K562 (cell line): ENCODE data around the gene NTN3. TPM values are rescaled to one million over a fixed set of nuclear protein-coding genes. Genes with fewer than 3 reads are reported as not detected.

Experiments
- ATAC-seq: fragments of 200-7000 bp; cut with Tn5 transposase; 3 replicates; pipeline ENCODE4 v1.9.1; 2020; ENCODE audit warnings: moderate library complexity
- BruUV-seq: library from RNA; stranded (reverse); fragments of 400-500 nt; replicated peaks from 2 replicates; lab custom pipeline; 2021; lab: Mats Ljungman, UMichigan
- CTCF ChIA-PET: fragments of 300-600 bp; formaldehyde crosslinking; extraction: SDS; loops from one replicate; lab custom pipeline; 2021; ENCODE audit warnings: low intra/inter-chr PET ratio; lab: Yijun Ruan, JAX
- POLR2A ChIA-PET: fragments of 300-600, 350-650 bp; sonication (Branson Sonifier 250); formaldehyde crosslinking; extraction: SDS; loops from one replicate; lab custom pipeline; 2021; ENCODE audit warnings: antibody characterized with exemption, inconsistent platforms; lab: Yijun Ruan, JAX
- DNase-seq, 4 experiments: peaks; one replicate each; pipeline versions ENCODE4 v3.0.0 to v3.0.0-alpha.2; 2011 to 2018; ENCODE audit warnings: low spot score in 3 of 4, mixed read lengths in 3 of 4; ENCODE audit errors: extremely low read depth in 1 of 4
- FAIRE-seq: peaks from 2 replicates; lab custom pipeline; 2011; peaks lifted over from hg19 to GRCh38; lab: Jason Lieb, UNC
- H2AFZ ChIP-seq: 2 replicates; pipeline ENCODE4 v1.6.0; 2011; ENCODE audit warnings: low read depth, low read length, control low read depth, inconsistent platforms
- H3K27ac ChIP-seq: fragments of 200-600 bp; 3 replicates; pipeline ENCODE4 v1.8.0; 2011; ENCODE audit warnings: low read depth, mild to moderate bottlenecking, control low read depth, inconsistent platforms, low read length, moderate library complexity, mixed read lengths; ENCODE audit errors: extremely low read depth
- H3K27me3 ChIP-seq, 2 experiments: fragments of 300-600 bp in 1 of 2; 2 replicates in 1 of 2; 3 replicates in 1 of 2; pipeline versions ENCODE4 v1.6.0 to v1.8.0; 2011; ENCODE audit warnings: inconsistent platforms in 2 of 2, low read length in 2 of 2, mild to moderate bottlenecking in 1 of 2, mixed read lengths in 1 of 2, moderate library complexity in 1 of 2; ENCODE audit not compliant: control insufficient read depth in 2 of 2, insufficient read depth in 2 of 2
- H3K36me3 ChIP-seq: fragments of 300-600 bp; 3 replicates; pipeline ENCODE4 v1.8.0; 2011; ENCODE audit warnings: mild to moderate bottlenecking, low read length, inconsistent platforms; ENCODE audit not compliant: control insufficient read depth, insufficient read depth
- H3K4me1 ChIP-seq, 2 experiments: fragments of 200-600 bp in 1 of 2; replicated peaks in 1 of 2; 2 replicates in 1 of 2; 3 replicates in 1 of 2; pipeline versions ENCODE4 v1.5.1 to v1.8.0; 2011; ENCODE audit warnings: inconsistent platforms in 2 of 2, low read length in 2 of 2, mild to moderate bottlenecking in 1 of 2, mixed read lengths in 1 of 2, moderate library complexity in 1 of 2; ENCODE audit not compliant: control insufficient read depth in 2 of 2, insufficient read depth in 2 of 2
- H3K4me2 ChIP-seq: 2 replicates; pipeline ENCODE4 v1.6.1; 2011; ENCODE audit warnings: low read length, control low read depth, inconsistent platforms, mixed read lengths; ENCODE audit not compliant: insufficient read depth
- H3K4me3 ChIP-seq: fragments of 200-600 bp; sonication (generic), shearing (Covaris generic); 2 replicates; pipeline ENCODE4 v1.5.1; 2016; ENCODE audit warnings: control low read depth, inconsistent platforms
- H3K79me2 ChIP-seq: fragments of 200-600 bp; 3 replicates; pipeline ENCODE4 v1.8.0; 2011; ENCODE audit warnings: low read length, inconsistent platforms; ENCODE audit not compliant: control insufficient read depth, insufficient read depth
- H3K9ac ChIP-seq, 2 experiments: 2 replicates each; pipeline versions ENCODE4 v1.6.0 to v1.6.1; 2011; ENCODE audit warnings: low read depth in 2 of 2, low read length in 2 of 2, control low read depth in 1 of 2, inconsistent platforms in 1 of 2, mild to moderate bottlenecking in 1 of 2, mixed read lengths in 1 of 2; ENCODE audit not compliant: insufficient read depth in 1 of 2
- H3K9me1 ChIP-seq: one replicate; pipeline ENCODE4 v1.6.0; 2011; ENCODE audit warnings: inconsistent platforms, mild to moderate bottlenecking, low read length, moderate library complexity; ENCODE audit not compliant: control insufficient read depth, insufficient read depth
- H3K9me3 ChIP-seq: replicated peaks from 2 replicates; pipeline ENCODE4 v1.5.1; 2011; ENCODE audit warnings: low read depth, low read length, inconsistent platforms; ENCODE audit not compliant: control insufficient read depth, insufficient read depth
- H4K20me1 ChIP-seq: replicated peaks from 2 replicates; pipeline ENCODE4 v1.6.1; 2011; ENCODE audit warnings: low read length, inconsistent platforms, mixed read lengths; ENCODE audit not compliant: control insufficient read depth, insufficient read depth
- AFF1 ChIP-seq, 2 experiments: fragments of 450-650 bp; IDR thresholded peaks; 2 replicates each; pipeline ENCODE4 v1.6.1; 2018; ENCODE audit warnings: mild to moderate bottlenecking in 2 of 2, low read depth in 1 of 2; ENCODE audit not compliant: partially characterized antibody in 2 of 2
- CHCHD3 ChIP-seq: fragments of 250-450 bp; sonication (Bioruptor Pico); IDR thresholded peaks from 2 replicates; pipeline ENCODE4 v2.1.2; 2022; ENCODE audit warnings: mild to moderate bottlenecking
- CHD4 ChIP-seq: fragments of 200-600 bp; sonication (generic); IDR thresholded peaks from 3 replicates; pipeline ENCODE4 v1.6.1; 2012; ENCODE audit warnings: low read depth, mild to moderate bottlenecking, mixed read lengths, low read length, inconsistent platforms; ENCODE audit not compliant: insufficient read depth, insufficient replicate concordance, poor library complexity, severe bottlenecking
- GATAD2A ChIP-seq: fragments of 450-650 bp; IDR thresholded peaks from 2 replicates; pipeline ENCODE4 v1.6.1; 2017
- HNRNPH1 ChIP-seq: fragments of 200-400 bp; formaldehyde crosslinking; optimal IDR thresholded peaks from 2 replicates; pipeline ENCODE3; 2017; ENCODE audit warnings: low read depth, mild to moderate bottlenecking, low read length, moderate library complexity
- NFRKB ChIP-seq: fragments of 450-650 bp; IDR thresholded peaks from 2 replicates; pipeline ENCODE4 v1.6.1; 2016; ENCODE audit warnings: low read depth
- NR2F6 ChIP-seq: fragments of 450-650 bp; formaldehyde crosslinking; IDR thresholded peaks from 2 replicates; pipeline ENCODE4 v1.4.0; 2020; ENCODE audit warnings: mild to moderate bottlenecking
- POLR2G ChIP-seq: fragments of 200-400 bp; formaldehyde crosslinking; IDR thresholded peaks from 2 replicates; pipeline ENCODE4 v1.6.1; 2017; ENCODE audit warnings: low read depth, mild to moderate bottlenecking, antibody characterized with exemption, low read length, moderate library complexity
- RBFOX2 ChIP-seq: fragments of 200-400 bp; formaldehyde crosslinking; IDR thresholded peaks from 2 replicates; pipeline ENCODE4 v1.6.1; 2017; ENCODE audit warnings: low read depth, mild to moderate bottlenecking, low read length, moderate library complexity
- SIN3B ChIP-seq: fragments of 450-650 bp; IDR thresholded peaks from 2 replicates; pipeline ENCODE4 v1.6.1; 2017; ENCODE audit warnings: low read depth, mild to moderate bottlenecking, moderate library complexity
- SMAD2 ChIP-seq: fragments of 150-350 bp; IDR thresholded peaks from 2 replicates; pipeline ENCODE4 v1.6.1; 2014; ENCODE audit warnings: low read depth, mild to moderate bottlenecking, low read length
- SUPT5H ChIP-seq: fragments of 450-650 bp; IDR thresholded peaks from 2 replicates; pipeline ENCODE4 v1.6.1; 2016
- TAF1 ChIP-seq: IDR thresholded peaks from 2 replicates; pipeline ENCODE4 v1.6.1; 2011; ENCODE audit warnings: mild to moderate bottlenecking, low read length, moderate library complexity; ENCODE audit not compliant: insufficient read depth, control insufficient read depth, severe bottlenecking; ENCODE audit errors: extremely low read depth
- ZBTB17 ChIP-seq: fragments of 450-650 bp; formaldehyde crosslinking; IDR thresholded peaks from 2 replicates; pipeline ENCODE4 v1.4.0; 2020; ENCODE audit warnings: mild to moderate bottlenecking
- ZFP36 ChIP-seq: fragments of 150-350 bp; IDR thresholded peaks from 2 replicates; pipeline ENCODE4 v1.6.1; 2018; ENCODE audit warnings: low read length, low read depth; ENCODE audit not compliant: partially characterized antibody
- ZNF384 ChIP-seq: IDR thresholded peaks from 2 replicates; pipeline ENCODE4 v1.6.1; 2012; ENCODE audit warnings: low read depth, low read length, improper control_type of control experiment
- WGBS: fragments of 100-300 bp; shearing (Covaris generic); methylation state at CpG from one replicate; pipeline ENCODE4 v1.1.6; 2016; ENCODE audit warnings: low coverage, mixed read lengths; ENCODE audit not compliant: insufficient coverage; ENCODE audit errors: missing lambda C conversion rate; 5-methylcytosine and 5-hydroxymethylcytosine counted together
- in situ Hi-C: fragments of 300-500 bp; cut with MboI; formaldehyde crosslinking; loops from 4 replicates; pipeline ENCODE4 v1.15.0; 2018; ENCODE audit warnings: inconsistent platforms, mixed read lengths
- intact Hi-C: fragments of 100-400 bp; cut with micrococcal nuclease; formaldehyde crosslinking; loops from 2 replicates; pipeline ENCODE4 v1.14.2; 2022
- polyA plus RNA-seq, 8 experiments: library from polyadenylated mRNA; depleted of rRNA in 4 of 8; stranded (reverse) in 5 of 8; unstranded in 3 of 8; fragments of >200 nt; fragmentation: Nextera tagmentation in 2 of 8; fragmentation: Illumina TruSeq in 1 of 8; extraction: Ambion mirVana in 2 of 8; extraction: Trizol in 1 of 8; gene quantifications; 2 replicates each; pipeline versions ENCODE4 v1.2.1 to v1.2.3, GENCODE V29; 2011 to 2014; ENCODE audit warnings: inconsistent platforms in 1 of 8, missing spikeins in 1 of 8
- total RNA-seq, 7 experiments: library from RNA; depleted of rRNA in 6 of 7; stranded (reverse); fragments of >200 nt in 6 of 7; fragmentation: Illumina TruSeq in 2 of 7; extraction: Trizol in 2 of 7; gene quantifications; 2 replicates each; pipeline versions ENCODE4 v1.2.1 to v1.2.3, GENCODE V29; 2011 to 2021; ENCODE audit warnings: low replicate concordance in 1 of 7
- TF ChIP-seq, protein P1 (sequence below): fragments of 250-450 bp; sonication (Bioruptor Pico); IDR thresholded peaks from 2 replicates; pipeline ENCODE4 v1.4.0; 2020; ENCODE audit warnings: borderline replicate concordance

Gene NTN3
- total and polyA plus RNA-seq, 9 of the 15 experiments (the other 6 are each of a cell fraction or from before 2014, with no cell fraction given): not detected

DNA sequence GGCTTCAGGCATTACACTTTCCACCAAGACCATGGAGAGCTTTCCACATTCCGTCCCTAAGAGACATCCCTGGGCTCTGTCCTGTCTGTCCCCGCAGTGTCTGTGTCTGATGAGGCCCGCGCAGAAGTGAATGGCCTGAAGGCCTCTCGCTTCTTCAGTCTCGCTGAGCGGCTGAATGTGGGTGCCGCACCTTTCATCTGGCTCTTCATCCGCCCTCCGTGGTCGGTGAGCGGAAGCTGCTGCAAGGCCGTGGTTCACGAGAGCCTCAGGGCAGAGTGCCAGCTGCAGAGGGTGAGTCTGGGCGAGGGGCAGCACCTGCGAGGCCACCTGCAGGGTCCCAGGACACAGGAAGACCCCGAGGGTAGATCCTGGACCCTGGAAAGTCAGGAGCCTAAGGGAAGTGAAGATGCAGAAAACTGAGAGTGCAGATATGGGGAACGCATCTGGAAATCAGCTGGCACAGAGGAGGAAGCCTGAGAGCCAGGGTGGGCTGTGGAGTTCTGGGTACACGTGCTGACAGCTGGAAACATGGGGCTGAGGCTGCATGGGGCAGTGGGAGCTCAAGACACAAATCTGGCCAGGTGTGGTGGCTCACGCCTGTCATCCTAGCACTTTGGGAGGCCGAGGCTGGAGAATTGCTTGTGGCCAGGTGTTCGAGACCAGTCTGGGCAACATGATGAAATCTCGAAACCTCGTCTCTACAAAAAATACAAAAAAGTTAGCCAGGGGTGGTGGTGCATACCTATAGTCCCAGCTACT, 33.9 kb upstream of the NTN3 start:
- WGBS: 95% methylated on average over 16 of the region's 24 CpGs
- no peaks in the 10 kb centered on the region for H3K9me1 ChIP-seq
- no peak overlapping the region for H3K4me3 ChIP-seq
- intact Hi-C loops (no loop called here), in situ Hi-C loops (no loop called here)
- H2AFZ ChIP-seq: no peak overlapping the region
- no peaks in the 10 kb centered on the region; the same call in 1 of the 2 replicates for H4K20me1 ChIP-seq
- DNase-seq: no peak
- no peak overlapping the region for H3K9ac ChIP-seq
- peaks cover 4% of the 10 kb centered on the region; the same call in 2 of the 3 replicates for H3K79me2 ChIP-seq
- BruUV-seq: no TSS peak
- no peaks in the 10 kb centered on the region for H3K9me3 ChIP-seq
- no peak for ATAC-seq
- H3K27ac ChIP-seq: no peak overlapping the region
- no peaks in the 10 kb centered on the region for H3K27me3 ChIP-seq
- H3K4me1 ChIP-seq: peaks cover 0 to 3% of the 10 kb centered on the region in 2 experiments; a peak in 1 of 5 replicates
- ChIA-PET POLR2A (interaction anchor here (1.0 to 1.2 kb wide), 2 partner anchors 13 to 282 kb away, joined by 3 to 7 read pairs; partner anchors contain the start of gene TRAF7), CTCF (no interaction called here)
- FAIRE-seq: no peak
- peaks cover 84% of the 10 kb centered on the region for H3K36me3 ChIP-seq
- no peak overlapping the region for H3K4me2 ChIP-seq
- TF ChIP-seq CHD4 (no peak), POLR2G (peak; percentile 64; the same call in 1 of the 2 replicates), SIN3B (no peak), CHCHD3 (no peak), NR2F6 (no peak), NFRKB (no peak), ZNF384 (no peak), TAF1 (no peak), GATAD2A (no peak), SUPT5H (0 out of 2 replicates have a peak, but pooled peaks have one; percentile 19), RBFOX2 (peak; percentile 42), SMAD2 (no peak), AFF1 (IDR thresholded peaks at IDR 0.05; ENCODE audit: low read depth in 1 of 2, partially characterized antibody in 2 of 2) (no peak), HNRNPH1 (no peak), ZFP36 (no peak), ZBTB17 (no peak)
- TF ChIP-seq, protein P1, sequence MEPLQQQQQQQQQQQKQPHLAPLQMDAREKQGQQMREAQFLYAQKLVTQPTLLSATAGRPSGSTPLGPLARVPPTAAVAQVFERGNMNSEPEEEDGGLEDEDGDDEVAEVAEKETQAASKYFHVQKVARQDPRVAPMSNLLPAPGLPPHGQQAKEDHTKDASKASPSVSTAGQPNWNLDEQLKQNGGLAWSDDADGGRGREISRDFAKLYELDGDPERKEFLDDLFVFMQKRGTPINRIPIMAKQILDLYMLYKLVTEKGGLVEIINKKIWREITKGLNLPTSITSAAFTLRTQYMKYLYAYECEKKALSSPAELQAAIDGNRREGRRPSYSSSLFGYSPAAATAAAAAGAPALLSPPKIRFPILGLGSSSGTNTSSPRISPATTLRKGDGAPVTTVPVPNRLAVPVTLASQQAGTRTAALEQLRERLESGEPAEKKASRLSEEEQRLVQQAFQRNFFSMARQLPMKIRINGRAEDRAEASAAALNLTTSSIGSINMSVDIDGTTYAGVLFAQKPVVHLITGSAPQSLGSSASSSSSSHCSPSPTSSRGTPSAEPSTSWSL: no peak
